Measurements from ENCODE around the gene GALNT2. TPM values are rescaled to one million over a fixed set of nuclear protein-coding genes. Genes with fewer than 3 reads are reported as not detected.

The GALNT2 gene
- total and polyA plus RNA-seq, 2 of the 4 experiments (the other 2 are of a cell fraction), result 50.4 to 189 TPM

DNA sequence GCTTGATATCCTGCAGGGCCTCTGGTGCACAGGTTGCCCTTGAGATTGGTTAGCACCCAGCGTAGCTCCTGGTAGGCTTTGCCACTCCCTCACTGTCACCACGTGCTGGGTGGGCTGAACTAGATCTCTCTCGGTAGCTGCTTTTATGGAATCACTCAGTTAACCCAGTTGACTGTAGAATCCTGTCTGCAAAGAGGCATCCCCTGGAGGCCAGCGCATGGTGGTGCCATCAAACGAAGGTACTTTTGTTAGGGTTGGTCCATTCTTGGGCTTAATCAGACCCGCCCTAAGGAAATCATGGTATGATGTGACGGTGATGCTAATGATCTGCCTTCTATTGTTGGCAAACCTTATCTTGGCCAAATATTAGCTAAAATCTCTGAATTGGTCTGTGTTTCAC is 153.4 kb downstream of the GALNT2 start:
- Histone ChIP-seq H3K27me3 (ENCODE audit: control insufficient read depth, insufficient read depth, low read length) (no peaks in the 10 kb centered on the region), H3K18ac (ENCODE audit: low read depth, low read length) (no peak overlapping the region), H2AFZ (replicated peaks; ENCODE audit: low read length, poor library complexity) (no peak overlapping the region), H4K8ac (ENCODE audit: low read depth in 2 of 2, low read length in 2 of 2) (no peak overlapping the region), H3K4me3 (ENCODE audit: insufficient read depth, low read depth, low read length) (no peak overlapping the region), H3K4me2 (ENCODE audit: low read depth, low read length) (no peak overlapping the region), H3K9ac (ENCODE audit: low read depth, low read length) (no peak overlapping the region), H3K27ac (ENCODE audit: insufficient read depth, low read length) (no peak overlapping the region), H2BK5ac (ENCODE audit: low read depth, low read length, poor library complexity, severe bottlenecking) (no peak overlapping the region), H4K91ac (ENCODE audit: insufficient read depth, low read depth, low read length) (no peak overlapping the region), H3K56ac (ENCODE audit: extremely low read depth, insufficient read depth, low read length) (no peak overlapping the region), H2AK5ac (ENCODE audit: low read depth, low read length) (no peak overlapping the region), H2BK20ac (ENCODE audit: low read depth, low read length) (no peak overlapping the region), H3K79me1 (ENCODE audit: low read depth in 1 of 2, low read length in 2 of 2) (peaks cover 22 to 54% of the 10 kb centered on the region in 2 experiments), H3K4me1 (ENCODE audit: control insufficient read depth, insufficient read depth, low read length) (no peaks in the 10 kb centered on the region), H3K9me1 (ENCODE audit: insufficient read depth, low read length) (peaks cover 18% of the 10 kb centered on the region; the same call in 1 of the 2 replicates), H3K14ac (replicated peaks; ENCODE audit: low read depth, low read length) (no peak overlapping the region), H2BK15ac (ENCODE audit: low read depth, low read length) (no peak overlapping the region), H4K5ac (ENCODE audit: low read depth, low read length) (no peak overlapping the region), H4K20me1 (ENCODE audit: insufficient read depth, low read length) (peaks cover 44% of the 10 kb centered on the region), H3K9me3 (ENCODE audit: control insufficient read depth, insufficient read depth, low read length) (no peaks in the 10 kb centered on the region), H3K36me3 (ENCODE audit: control insufficient read depth, insufficient read depth, low read length) (peaks cover 3% of the 10 kb centered on the region; the same call in 1 of the 2 replicates), H3K4ac (ENCODE audit: low read depth, low read length) (no peak overlapping the region), H2AK9ac (replicated peaks; ENCODE audit: low read depth, low read length, poor library complexity) (no peak overlapping the region), H3K23ac (ENCODE audit: low read depth, low read length) (no peak overlapping the region), H2BK120ac (ENCODE audit: low read depth, low read length) (no peak overlapping the region)
- TF ChIP-seq, protein P1, sequence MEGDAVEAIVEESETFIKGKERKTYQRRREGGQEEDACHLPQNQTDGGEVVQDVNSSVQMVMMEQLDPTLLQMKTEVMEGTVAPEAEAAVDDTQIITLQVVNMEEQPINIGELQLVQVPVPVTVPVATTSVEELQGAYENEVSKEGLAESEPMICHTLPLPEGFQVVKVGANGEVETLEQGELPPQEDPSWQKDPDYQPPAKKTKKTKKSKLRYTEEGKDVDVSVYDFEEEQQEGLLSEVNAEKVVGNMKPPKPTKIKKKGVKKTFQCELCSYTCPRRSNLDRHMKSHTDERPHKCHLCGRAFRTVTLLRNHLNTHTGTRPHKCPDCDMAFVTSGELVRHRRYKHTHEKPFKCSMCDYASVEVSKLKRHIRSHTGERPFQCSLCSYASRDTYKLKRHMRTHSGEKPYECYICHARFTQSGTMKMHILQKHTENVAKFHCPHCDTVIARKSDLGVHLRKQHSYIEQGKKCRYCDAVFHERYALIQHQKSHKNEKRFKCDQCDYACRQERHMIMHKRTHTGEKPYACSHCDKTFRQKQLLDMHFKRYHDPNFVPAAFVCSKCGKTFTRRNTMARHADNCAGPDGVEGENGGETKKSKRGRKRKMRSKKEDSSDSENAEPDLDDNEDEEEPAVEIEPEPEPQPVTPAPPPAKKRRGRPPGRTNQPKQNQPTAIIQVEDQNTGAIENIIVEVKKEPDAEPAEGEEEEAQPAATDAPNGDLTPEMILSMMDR (conservative IDR thresholded peaks at IDR 0.05; ENCODE audit: low read depth, low read length), result no peak
- TF ChIP-seq, protein P2, sequence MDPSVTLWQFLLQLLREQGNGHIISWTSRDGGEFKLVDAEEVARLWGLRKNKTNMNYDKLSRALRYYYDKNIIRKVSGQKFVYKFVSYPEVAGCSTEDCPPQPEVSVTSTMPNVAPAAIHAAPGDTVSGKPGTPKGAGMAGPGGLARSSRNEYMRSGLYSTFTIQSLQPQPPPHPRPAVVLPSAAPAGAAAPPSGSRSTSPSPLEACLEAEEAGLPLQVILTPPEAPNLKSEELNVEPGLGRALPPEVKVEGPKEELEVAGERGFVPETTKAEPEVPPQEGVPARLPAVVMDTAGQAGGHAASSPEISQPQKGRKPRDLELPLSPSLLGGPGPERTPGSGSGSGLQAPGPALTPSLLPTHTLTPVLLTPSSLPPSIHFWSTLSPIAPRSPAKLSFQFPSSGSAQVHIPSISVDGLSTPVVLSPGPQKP (IDR thresholded peaks at IDR 0.05; ENCODE audit: borderline replicate concordance, low read depth, low read length), result no peak
- TF ChIP-seq SMC3 (IDR thresholded peaks at IDR 0.05; ENCODE audit: low read depth, low read length) (no peak), MAFK (IDR thresholded peaks at IDR 0.05; ENCODE audit: low read depth, low read length) (no peak)
- WGBS, 2 experiments (ENCODE audit: extremely low coverage in 2 of 2, insufficient read length in 1 of 2), result 88% methylated on average over 3 of the region's 7 CpGs; no CpG with 5 or more reads in 1 of the 2 experiments
- BruUV-seq (replicated peaks), result no TSS peak
- in situ Hi-C loops (cut with MboI; ENCODE audit: low sequenced_read_pairs), result no loop called here
- POLR2A ChIA-PET (ENCODE audit: unreplicated experiment), result no interaction called here
- CTCF ChIA-PET, result interaction anchor here (1.5 kb wide), 1 partner anchor 662 kb away, joined by 5 read pairs; the partner anchor contains the start of gene ABCB10
- intact Hi-C loops (cut with micrococcal nuclease), result no loop called here
- no peak for DNase-seq
- no peak for ATAC-seq (ENCODE audit: low read depth)
- dilution Hi-C loops (cut with HindIII; ENCODE audit: low sequenced_read_pairs, unreplicated experiment), result no loop called here

All from IMR-90 (cell line).